Measurements from ENCODE around the gene TACR2. TPM values are rescaled to one million over a fixed set of nuclear protein-coding genes. Genes with fewer than 3 reads are reported as not detected.
A peak's percentile ranks its signal among the peaks of the same experiment; 100 is the strongest.

The TACR2 gene
- total and polyA plus RNA-seq, 7 experiments from 2014 or later: 0.44 to 0.47 TPM; not detected in 5

GRCh38 chr10:69403519-69403918 is 13.2 kb downstream of the TACR2 start:
- ATAC-seq (no peak), DNase-seq (no peak)
- peaks cover 7 to 12% (median 9%) of the 10 kb centered on the region in 7 donors for H3K4me1 Mint-ChIP-seq
- no peak overlapping the region for H3K4me3 Mint-ChIP-seq
- no peak overlapping the region for H3K27ac ChIP-seq (ENCODE audit: low read depth, low read length)
- H3K36me3 ChIP-seq (ENCODE audit: control insufficient read depth in 2 of 3, insufficient read depth in 3 of 3, low read length in 3 of 3): peaks cover 0 to 48% (median 6%) of the 10 kb centered on the region in 3 experiments
- POLR2A ChIA-PET: interaction anchor here (1.0 kb wide), 1 partner anchor 12 kb away, joined by 3 read pairs; no protein-coding TSS in a partner anchor
- H3K36me3 Mint-ChIP-seq: peaks cover 5 to 35% (median 16%) of the 10 kb centered on the region in 5 donors
- intact Hi-C loops (cut with micrococcal nuclease): no loop called here
- H3K4me3 ChIP-seq (ENCODE audit: low read length): no peak overlapping the region
- no peaks in the 10 kb centered on the region for H3K27me3 ChIP-seq (ENCODE audit: control insufficient read depth in 2 of 2, insufficient read depth in 2 of 2, low read length in 2 of 2)
- no peaks in the 10 kb centered on the region for H3K9me3 ChIP-seq (ENCODE audit: control insufficient read depth in 2 of 3, low read length in 3 of 3)
- H3K27me3 Mint-ChIP-seq: no peaks in the 10 kb centered on the region
- CTCF ChIA-PET: interaction anchor here (0.5 to 2.4 kb wide), 4 partner anchors 8 to 165 kb away, joined by 3 to 12 read pairs (median 4); no protein-coding TSS in a partner anchor
- H3K9me3 Mint-ChIP-seq: peaks cover 0 to 1% (median 0%) of the 10 kb centered on the region in 11 donors
- no peak overlapping the region for H3K27ac Mint-ChIP-seq
- H3K4me1 ChIP-seq (ENCODE audit: control insufficient read depth in 2 of 2, insufficient read depth in 2 of 2, low read length in 2 of 2): peaks cover 7 to 8% of the 10 kb centered on the region in 2 donors

DNA sequence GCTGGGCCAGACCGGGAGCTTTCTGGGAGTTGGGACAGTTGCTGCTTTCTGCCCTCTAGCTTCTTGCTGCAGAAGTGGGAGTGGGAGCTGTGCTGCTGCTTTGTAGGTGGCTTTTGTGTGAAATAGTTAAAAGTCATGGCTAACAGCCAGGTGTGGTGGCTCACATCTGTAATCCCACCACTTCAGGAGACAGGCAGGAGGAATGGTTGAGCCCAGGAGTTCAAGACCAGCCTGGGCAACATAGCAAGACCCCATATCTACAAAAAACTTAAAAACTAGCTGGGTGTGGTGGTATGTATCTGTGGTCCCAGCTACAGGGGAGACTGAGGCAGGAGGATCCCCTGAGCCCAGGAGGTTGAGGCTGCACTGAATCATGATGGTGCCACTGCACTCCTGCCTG is 13.7 kb downstream of the TACR2 start:
- Mint-ChIP-seq H3K36me3 (peaks cover 6 to 36% (median 16%) of the 10 kb centered on the region in 5 donors), H3K9me3 (peaks cover 0 to 1% (median 0%) of the 10 kb centered on the region in 11 donors), H3K27me3 (no peaks in the 10 kb centered on the region), H3K4me1 (peaks cover 4 to 9% (median 5%) of the 10 kb centered on the region in 7 donors), H3K27ac (peak overlapping the region in 2 of 9 donors; percentile 25 to 82), H3K4me3 (no peak overlapping the region)
- ChIA-PET CTCF (interaction anchor here (0.5 to 2.4 kb wide), 4 partner anchors 8 to 164 kb away, joined by 3 to 12 read pairs (median 4); no protein-coding TSS in a partner anchor), POLR2A (interaction anchor here (1.0 kb wide), 1 partner anchor 13 kb away, joined by 3 read pairs; no protein-coding TSS in a partner anchor)
- Histone ChIP-seq H3K27me3 (ENCODE audit: control insufficient read depth in 2 of 2, insufficient read depth in 2 of 2, low read length in 2 of 2) (no peaks in the 10 kb centered on the region), H3K4me1 (ENCODE audit: control insufficient read depth in 2 of 2, insufficient read depth in 2 of 2, low read length in 2 of 2) (peaks cover 3 to 4% of the 10 kb centered on the region in 2 donors), H3K9me3 (ENCODE audit: control insufficient read depth in 2 of 3, low read length in 3 of 3) (no peaks in the 10 kb centered on the region), H3K27ac (ENCODE audit: low read depth, low read length) (no peak overlapping the region), H3K36me3 (ENCODE audit: control insufficient read depth in 2 of 3, insufficient read depth in 3 of 3, low read length in 3 of 3) (peaks cover 0 to 51% (median 8%) of the 10 kb centered on the region in 3 experiments), H3K4me3 (ENCODE audit: low read length) (no peak overlapping the region)
- no peak for DNase-seq
- intact Hi-C loops (cut with micrococcal nuclease): no loop called here
- no peak for ATAC-seq

GRCh38 chr10:69402386-69402785 is 14.3 kb downstream of the TACR2 start:
- H3K27ac Mint-ChIP-seq: peak overlapping the region in 1 of 9 donors; percentile 82
- Histone ChIP-seq H3K4me1 (ENCODE audit: control insufficient read depth in 2 of 2, insufficient read depth in 2 of 2, low read length in 2 of 2) (no peaks in the 10 kb centered on the region), H3K4me3 (ENCODE audit: low read length) (no peak overlapping the region), H3K27ac (ENCODE audit: low read depth, low read length) (no peak overlapping the region), H3K36me3 (ENCODE audit: control insufficient read depth in 2 of 3, insufficient read depth in 3 of 3, low read length in 3 of 3) (peaks cover 0 to 53% (median 8%) of the 10 kb centered on the region in 3 experiments), H3K9me3 (ENCODE audit: control insufficient read depth in 2 of 3, low read length in 3 of 3) (no peaks in the 10 kb centered on the region), H3K27me3 (ENCODE audit: control insufficient read depth in 2 of 2, insufficient read depth in 2 of 2, low read length in 2 of 2) (no peaks in the 10 kb centered on the region)
- H3K4me3 Mint-ChIP-seq: no peak overlapping the region
- H3K9me3 Mint-ChIP-seq: peaks cover 0 to under 1% (median 0%) of the 10 kb centered on the region in 11 donors
- ATAC-seq (no peak), DNase-seq (no peak)
- ChIA-PET CTCF (interaction anchor here (2.3 kb wide), 1 partner anchor 164 kb away, joined by 12 read pairs; no protein-coding TSS in a partner anchor), POLR2A (no interaction called here)
- H3K27me3 Mint-ChIP-seq: no peaks in the 10 kb centered on the region
- H3K4me1 Mint-ChIP-seq: peaks cover 0 to 6% (median 0%) of the 10 kb centered on the region in 7 donors
- intact Hi-C loops (cut with micrococcal nuclease): no loop called here
- peaks cover 6 to 37% (median 16%) of the 10 kb centered on the region in 5 donors for H3K36me3 Mint-ChIP-seq

- H3K4me3 Mint-ChIP-seq: no peak overlapping the region
- H3K9me3 Mint-ChIP-seq: no peaks in the 10 kb centered on the region
- no peak for DNase-seq
- H3K27me3 Mint-ChIP-seq: no peaks in the 10 kb centered on the region
- H3K27ac ChIP-seq (ENCODE audit: low read depth, low read length): no peak overlapping the region
- no peaks in the 10 kb centered on the region for H3K27me3 ChIP-seq (ENCODE audit: control insufficient read depth in 2 of 2, insufficient read depth in 2 of 2, low read length in 2 of 2)
- H3K4me3 ChIP-seq (ENCODE audit: low read length): no peak overlapping the region
- CTCF ChIA-PET: no interaction called here
- no peaks in the 10 kb centered on the region for H3K9me3 ChIP-seq (ENCODE audit: control insufficient read depth in 2 of 3, low read length in 3 of 3)
- H3K36me3 Mint-ChIP-seq: peaks cover 6 to 42% (median 16%) of the 10 kb centered on the region in 5 donors
- peaks cover 0 to 62% (median 13%) of the 10 kb centered on the region in 3 experiments for H3K36me3 ChIP-seq (ENCODE audit: control insufficient read depth in 2 of 3, insufficient read depth in 3 of 3, low read length in 3 of 3)
- no peak for ATAC-seq
- intact Hi-C loops (cut with micrococcal nuclease): no loop called here
- no peak overlapping the region for H3K27ac Mint-ChIP-seq
- POLR2A ChIA-PET: no interaction called here
- no peaks in the 10 kb centered on the region for H3K4me1 ChIP-seq (ENCODE audit: control insufficient read depth in 2 of 2, insufficient read depth in 2 of 2, low read length in 2 of 2)
- peaks cover 0 to 3% (median 0%) of the 10 kb centered on the region in 7 donors for H3K4me1 Mint-ChIP-seq
These were observed 15.3 kb downstream of the TACR2 start for GRCh38 chr10:69401416-69401815.

- intact Hi-C loops (cut with micrococcal nuclease): no loop called here
- ChIA-PET POLR2A (no interaction called here), CTCF (interaction anchor here (1.2 kb wide), 1 partner anchor 162 kb away, joined by 4 read pairs; no protein-coding TSS in a partner anchor)
- no peaks in the 10 kb centered on the region for H3K9me3 Mint-ChIP-seq
- H3K36me3 Mint-ChIP-seq: peaks cover 6 to 42% (median 16%) of the 10 kb centered on the region in 5 donors
- Histone ChIP-seq H3K27ac (ENCODE audit: low read depth, low read length) (no peak overlapping the region), H3K9me3 (ENCODE audit: control insufficient read depth in 2 of 3, low read length in 3 of 3) (no peaks in the 10 kb centered on the region), H3K4me1 (ENCODE audit: control insufficient read depth in 2 of 2, insufficient read depth in 2 of 2, low read length in 2 of 2) (no peaks in the 10 kb centered on the region), H3K36me3 (ENCODE audit: control insufficient read depth in 2 of 3, insufficient read depth in 3 of 3, low read length in 3 of 3) (peaks cover 0 to 67% (median 13%) of the 10 kb centered on the region in 3 experiments), H3K4me3 (ENCODE audit: low read length) (no peak overlapping the region), H3K27me3 (ENCODE audit: control insufficient read depth in 2 of 2, insufficient read depth in 2 of 2, low read length in 2 of 2) (no peaks in the 10 kb centered on the region)
- no peaks in the 10 kb centered on the region for H3K4me1 Mint-ChIP-seq
- no peaks in the 10 kb centered on the region for H3K27me3 Mint-ChIP-seq
- DNase-seq: no peak
- H3K4me3 Mint-ChIP-seq: no peak overlapping the region
- H3K27ac Mint-ChIP-seq: no peak overlapping the region
- ATAC-seq: no peak
These were observed 15.8 kb downstream of the TACR2 start for GRCh38 chr10:69400936-69401335.

GRCh38 chr10:69398466-69398865 is 18.3 kb downstream of the TACR2 start:
- intact Hi-C loops (cut with micrococcal nuclease): no loop called here
- POLR2A ChIA-PET: interaction anchor here (0.7 kb wide), 1 partner anchor 525 kb away, joined by 3 read pairs; no protein-coding TSS in a partner anchor
- H3K36me3 Mint-ChIP-seq: peaks cover 6 to 39% (median 15%) of the 10 kb centered on the region in 5 donors

More at GRCh38 chr10:69398466-69398865, 18.3 kb downstream of the TACR2 start:
- Histone ChIP-seq H3K9me3 (ENCODE audit: control insufficient read depth in 2 of 3, low read length in 3 of 3) (no peaks in the 10 kb centered on the region), H3K36me3 (ENCODE audit: control insufficient read depth in 2 of 3, insufficient read depth in 3 of 3, low read length in 3 of 3) (peaks cover 7 to 84% (median 13%) of the 10 kb centered on the region in 3 experiments), H3K27me3 (ENCODE audit: control insufficient read depth in 2 of 2, insufficient read depth in 2 of 2, low read length in 2 of 2) (no peaks in the 10 kb centered on the region), H3K4me1 (ENCODE audit: control insufficient read depth in 2 of 2, insufficient read depth in 2 of 2, low read length in 2 of 2) (no peaks in the 10 kb centered on the region), H3K27ac (ENCODE audit: low read depth, low read length) (no peak overlapping the region), H3K4me3 (ENCODE audit: low read length) (no peak overlapping the region)
- H3K27me3 Mint-ChIP-seq: no peaks in the 10 kb centered on the region
- H3K4me3 Mint-ChIP-seq: no peak overlapping the region
- H3K27ac Mint-ChIP-seq: peak overlapping the region in 2 of 9 donors; percentile 47 to 55
- CTCF ChIA-PET: interaction anchor here (0.6 to 1.4 kb wide), 5 partner anchors 9 to 851 kb away, joined by 3 to 6 read pairs (median 4); no protein-coding TSS in a partner anchor
- DNase-seq: no peak
- H3K9me3 Mint-ChIP-seq: no peaks in the 10 kb centered on the region
- no peak for ATAC-seq
- H3K4me1 Mint-ChIP-seq: peaks cover 0 to 3% (median 0%) of the 10 kb centered on the region in 7 donors
